Measurements from ENCODE around the gene ZNF446.
A peak's percentile ranks its signal among the peaks of the same experiment; 100 is the strongest.

DNA sequence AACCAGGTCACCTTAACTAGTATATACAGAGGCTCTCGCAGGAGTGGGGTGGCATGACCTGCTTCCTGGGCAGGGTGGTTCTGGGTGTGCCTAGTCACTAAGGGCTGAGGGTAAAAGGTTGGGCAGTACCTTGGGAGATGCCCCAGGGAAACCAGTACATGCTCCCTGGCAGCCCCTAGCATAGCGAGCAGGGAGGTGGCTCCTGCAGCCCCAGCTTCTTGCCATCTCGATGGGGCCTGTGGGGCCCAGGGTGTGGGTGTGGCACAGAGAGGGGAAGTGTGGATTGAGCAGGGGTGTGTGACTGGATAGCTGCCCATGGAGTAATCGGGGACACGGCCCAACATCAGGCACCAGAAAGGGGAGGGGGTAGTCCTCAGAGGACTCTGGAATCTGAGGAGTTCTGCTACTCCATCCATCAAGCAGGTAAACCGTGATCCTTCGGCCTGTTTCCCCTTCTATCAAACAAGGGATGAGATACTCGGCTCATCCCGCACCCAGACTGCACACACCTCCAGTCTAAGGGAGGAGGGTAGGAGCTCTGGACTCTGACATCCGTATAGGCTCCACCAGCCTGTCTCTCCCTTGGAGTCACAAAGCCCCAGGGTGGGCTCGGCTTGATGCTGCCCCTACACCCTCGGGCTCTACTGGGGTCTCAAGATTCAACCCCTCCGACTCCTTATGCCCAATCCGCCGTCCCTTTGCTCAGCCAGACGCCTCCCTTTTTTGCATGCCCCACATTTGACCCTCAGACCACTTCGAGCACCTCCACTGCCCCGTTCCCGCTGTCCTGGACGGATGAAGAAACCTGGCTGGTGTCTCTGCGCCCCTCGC, 42.3 kb downstream of the ZNF446 start:
- TF ChIP-seq CTCF (IDR thresholded peaks at IDR 0.05) (peak in 3 of 6 experiments; percentile 27 to 51 (median 35)), POLR2A (IDR thresholded peaks at IDR 0.05) (no peak)

Data from thyroid gland (tissue), 4 donors.